ENCODE measurements around the gene BOK. TPM values are rescaled to one million over a fixed set of nuclear protein-coding genes. Genes with fewer than 3 reads are reported as not detected.

Gene BOK
- total and polyA plus RNA-seq, 2 of the 13 experiments (the other 11 are each of a cell fraction or from before 2014, with no cell fraction given) = 35.5 to 39.2 TPM

DNA sequence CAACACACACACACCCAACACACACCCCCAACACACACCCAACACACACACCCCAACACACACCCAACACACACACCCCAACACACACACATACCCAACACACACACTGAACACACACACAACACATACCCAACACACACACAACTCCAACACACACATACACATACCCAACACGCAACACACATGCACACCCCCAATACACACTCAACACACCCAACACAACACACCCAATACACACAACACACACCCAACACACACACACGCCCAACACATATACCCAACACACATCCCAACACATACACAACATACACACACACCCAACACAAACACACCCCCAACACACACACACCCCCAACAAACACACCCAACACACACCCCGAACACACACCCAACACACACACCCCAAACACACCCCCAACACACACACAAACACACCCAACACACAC, 42.0 kb upstream of the BOK start:
- no TSS peak for BruUV-seq (replicated peaks)
- Histone ChIP-seq H3K4me2 (ENCODE audit: low read depth, low read length) (peak overlapping the region; percentile 52), H2AFZ (ENCODE audit: low read length) (no peak overlapping the region), H3K79me2 (ENCODE audit: insufficient read depth, low read length) (no peaks in the 10 kb centered on the region), H3K9ac (ENCODE audit: insufficient read depth, low read depth, low read length) (no peak overlapping the region), H3K27me3 (ENCODE audit: control insufficient read depth in 1 of 2, insufficient read depth in 2 of 2, low read length in 2 of 2) (no peaks in the 10 kb centered on the region; a peak in 2 of 5 replicates), H3K9me3 (ENCODE audit: low read length) (no peaks in the 10 kb centered on the region), H3K36me3 (replicated peaks in 1 of 2; ENCODE audit: control insufficient read depth in 1 of 2, insufficient read depth in 2 of 2, low read length in 2 of 2) (no peaks in the 10 kb centered on the region), H3K4me1 (ENCODE audit: insufficient read depth, low read length) (peaks cover 56% of the 10 kb centered on the region), H3K4me3 (replicated peaks in 1 of 3; ENCODE audit: insufficient read depth in 1 of 3, low read depth in 2 of 3, low read length in 3 of 3) (peak overlapping the region in 1 of 3 experiments; percentile 33; a peak in 2 of 6 replicates), H4K20me1 (ENCODE audit: insufficient read depth, low read length) (no peaks in the 10 kb centered on the region), H3K27ac (ENCODE audit: extremely low read length, insufficient read depth, low read length) (no peak overlapping the region)
- DNase-seq (ENCODE audit: low spot score) = no peak
- ChIA-PET CTCF (ENCODE audit: low intra/inter-chr PET ratio, low total read pairs) (no interaction called here), POLR2A (interaction anchor here (0.8 to 2.4 kb wide), 5 partner anchors 9 to 186 kb away, joined by 3 to 11 read pairs (median 4); no protein-coding TSS in a partner anchor)
- WGBS (ENCODE audit: low lambda C conversion rate) = 91% methylated on average over 3 of the region's 3 CpGs
- ATAC-seq = no peak
- no peak for TF ChIP-seq RARA (CRISPR knock-in tag; IDR thresholded peaks at IDR 0.05)
- peak; percentile 58 for TF ChIP-seq HNRNPL (IDR thresholded peaks at IDR 0.05; ENCODE audit: low read depth, low read length)
- TF ChIP-seq SALL1 (CRISPR knock-in tag; IDR thresholded peaks at IDR 0.05) = 0 out of 2 replicates have a peak, but pooled peaks have one; percentile 25
- 0 out of 2 replicates have a peak, but pooled peaks have one; percentile 25 for TF ChIP-seq ZNF556 (CRISPR knock-in tag; IDR thresholded peaks at IDR 0.05; ENCODE audit: borderline replicate concordance)
- TF ChIP-seq, protein P1, sequence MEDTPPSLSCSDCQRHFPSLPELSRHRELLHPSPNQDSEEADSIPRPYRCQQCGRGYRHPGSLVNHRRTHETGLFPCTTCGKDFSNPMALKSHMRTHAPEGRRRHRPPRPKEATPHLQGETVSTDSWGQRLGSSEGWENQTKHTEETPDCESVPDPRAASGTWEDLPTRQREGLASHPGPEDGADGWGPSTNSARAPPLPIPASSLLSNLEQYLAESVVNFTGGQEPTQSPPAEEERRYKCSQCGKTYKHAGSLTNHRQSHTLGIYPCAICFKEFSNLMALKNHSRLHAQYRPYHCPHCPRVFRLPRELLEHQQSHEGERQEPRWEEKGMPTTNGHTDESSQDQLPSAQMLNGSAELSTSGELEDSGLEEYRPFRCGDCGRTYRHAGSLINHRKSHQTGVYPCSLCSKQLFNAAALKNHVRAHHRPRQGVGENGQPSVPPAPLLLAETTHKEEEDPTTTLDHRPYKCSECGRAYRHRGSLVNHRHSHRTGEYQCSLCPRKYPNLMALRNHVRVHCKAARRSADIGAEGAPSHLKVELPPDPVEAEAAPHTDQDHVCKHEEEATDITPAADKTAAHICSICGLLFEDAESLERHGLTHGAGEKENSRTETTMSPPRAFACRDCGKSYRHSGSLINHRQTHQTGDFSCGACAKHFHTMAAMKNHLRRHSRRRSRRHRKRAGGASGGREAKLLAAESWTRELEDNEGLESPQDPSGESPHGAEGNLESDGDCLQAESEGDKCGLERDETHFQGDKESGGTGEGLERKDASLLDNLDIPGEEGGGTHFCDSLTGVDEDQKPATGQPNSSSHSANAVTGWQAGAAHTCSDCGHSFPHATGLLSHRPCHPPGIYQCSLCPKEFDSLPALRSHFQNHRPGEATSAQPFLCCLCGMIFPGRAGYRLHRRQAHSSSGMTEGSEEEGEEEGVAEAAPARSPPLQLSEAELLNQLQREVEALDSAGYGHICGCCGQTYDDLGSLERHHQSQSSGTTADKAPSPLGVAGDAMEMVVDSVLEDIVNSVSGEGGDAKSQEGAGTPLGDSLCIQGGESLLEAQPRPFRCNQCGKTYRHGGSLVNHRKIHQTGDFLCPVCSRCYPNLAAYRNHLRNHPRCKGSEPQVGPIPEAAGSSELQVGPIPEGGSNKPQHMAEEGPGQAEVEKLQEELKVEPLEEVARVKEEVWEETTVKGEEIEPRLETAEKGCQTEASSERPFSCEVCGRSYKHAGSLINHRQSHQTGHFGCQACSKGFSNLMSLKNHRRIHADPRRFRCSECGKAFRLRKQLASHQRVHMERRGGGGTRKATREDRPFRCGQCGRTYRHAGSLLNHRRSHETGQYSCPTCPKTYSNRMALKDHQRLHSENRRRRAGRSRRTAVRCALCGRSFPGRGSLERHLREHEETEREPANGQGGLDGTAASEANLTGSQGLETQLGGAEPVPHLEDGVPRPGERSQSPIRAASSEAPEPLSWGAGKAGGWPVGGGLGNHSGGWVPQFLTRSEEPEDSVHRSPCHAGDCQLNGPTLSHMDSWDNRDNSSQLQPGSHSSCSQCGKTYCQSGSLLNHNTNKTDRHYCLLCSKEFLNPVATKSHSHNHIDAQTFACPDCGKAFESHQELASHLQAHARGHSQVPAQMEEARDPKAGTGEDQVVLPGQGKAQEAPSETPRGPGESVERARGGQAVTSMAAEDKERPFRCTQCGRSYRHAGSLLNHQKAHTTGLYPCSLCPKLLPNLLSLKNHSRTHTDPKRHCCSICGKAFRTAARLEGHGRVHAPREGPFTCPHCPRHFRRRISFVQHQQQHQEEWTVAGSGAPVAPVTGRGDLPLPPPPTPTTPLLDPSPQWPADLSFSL (CRISPR knock-in tag; IDR thresholded peaks at IDR 0.05) = peak; percentile 99
- 0 out of 2 replicates have a peak, but pooled peaks have one; percentile 49 for TF ChIP-seq ZNF839 (CRISPR knock-in tag; IDR thresholded peaks at IDR 0.05; ENCODE audit: borderline replicate concordance)
- no peak for TF ChIP-seq MEIS2 (CRISPR knock-in tag; IDR thresholded peaks at IDR 0.05)
- FAIRE-seq = peak; percentile 85
- in situ Hi-C loops (cut with HindIII; ENCODE audit: extremely low pct_ligation_motif_present, low pct_unique_long_range_greater_than_20kb) = no loop called here
- intact Hi-C loops (cut with micrococcal nuclease; ENCODE audit: unreplicated experiment) = no loop called here
